ENCODE results near the gene IL1RAPL1. TPM values are rescaled to one million over a fixed set of nuclear protein-coding genes. Genes with fewer than 3 reads are reported as not detected.

IL1RAPL1 gene
- polyA plus RNA-seq, 1 of the 3 experiments (the other 2 are of a cell fraction) = 2.8 TPM

- POLR2A ChIA-PET = no interaction called here
- no peak for TF ChIP-seq MEF2A (IDR thresholded peaks at IDR 0.05; ENCODE audit: borderline replicate concordance, low read depth)
- no peak for TF ChIP-seq JUND (IDR thresholded peaks at IDR 0.05)
- TF ChIP-seq TEAD4 (IDR thresholded peaks at IDR 0.05; ENCODE audit: borderline replicate concordance, insufficient read depth) = no peak
- TF ChIP-seq RAD21 (IDR thresholded peaks at IDR 0.05; ENCODE audit: low read length) = no peak
- TF ChIP-seq RXRA (IDR thresholded peaks at IDR 0.05; ENCODE audit: borderline replicate concordance, low read depth) = no peak
- no peak for TF ChIP-seq CHD2 (IDR thresholded peaks at IDR 0.05; ENCODE audit: low read length, partially characterized antibody)
- no peak for DNase-seq
- H3K27me3 ChIP-seq (ENCODE audit: insufficient read depth) = no peaks in the 10 kb centered on the region
- H3K27ac ChIP-seq (ENCODE audit: low read depth in 2 of 2, low read length in 1 of 2) = no peak overlapping the region
- H3K9ac ChIP-seq = no peak overlapping the region
- H2AFZ ChIP-seq (ENCODE audit: low read depth) = no peak overlapping the region
- no peaks in the 10 kb centered on the region for H3K79me2 ChIP-seq (ENCODE audit: insufficient read depth)
- no peaks in the 10 kb centered on the region for H3F3A ChIP-seq (replicated peaks; ENCODE audit: insufficient read depth)
- no peaks in the 10 kb centered on the region for H3K4me1 ChIP-seq (ENCODE audit: control insufficient read depth in 1 of 2, insufficient read depth in 2 of 2, low read depth in 1 of 2, low read length in 1 of 2)
- H3K4me3 ChIP-seq (ENCODE audit: low read depth in 2 of 2, low read length in 1 of 2) = no peak overlapping the region
- H3K9me2 ChIP-seq = no peaks in the 10 kb centered on the region
- 7% methylated on average over 2 of the region's 2 CpGs for WGBS (ENCODE audit: low lambda C conversion rate)
- CTCF ChIA-PET = no interaction called here
- H3K9me3 ChIP-seq = no peaks in the 10 kb centered on the region
- H3K4me2 ChIP-seq = no peak overlapping the region
- no peaks in the 10 kb centered on the region for H3K36me3 ChIP-seq (replicated peaks in 1 of 2; ENCODE audit: control insufficient read depth in 1 of 2, insufficient read depth in 2 of 2, low read length in 1 of 2)
- H4K20me1 ChIP-seq (ENCODE audit: insufficient read depth) = no peaks in the 10 kb centered on the region
Observed at GRCh38 chrX:29083823-29084222, 496.6 kb downstream of the IL1RAPL1 start.

DNA sequence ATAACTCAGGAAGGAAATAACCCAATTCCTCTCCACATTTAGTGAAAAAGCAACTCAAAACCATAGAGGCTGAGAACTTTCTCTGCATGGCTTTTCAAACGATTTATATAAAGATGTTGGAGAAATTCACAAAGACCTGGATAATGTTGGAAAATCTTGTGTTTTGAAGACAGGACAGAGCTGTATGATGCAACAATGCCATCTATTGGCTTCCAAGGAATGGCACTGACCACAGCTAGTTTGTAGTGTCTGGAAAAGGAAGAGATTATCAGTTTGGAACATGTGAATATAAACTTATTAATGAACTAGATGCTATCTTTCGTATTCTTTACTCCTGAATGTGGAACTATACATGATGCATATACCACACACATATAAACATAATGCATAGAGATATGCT is 503.6 kb downstream of the IL1RAPL1 start:
- TF ChIP-seq TCF12 (IDR thresholded peaks at IDR 0.05) (no peak), FOXJ3 (CRISPR knock-in tag; IDR thresholded peaks at IDR 0.05) (no peak), CTCF (IDR thresholded peaks at IDR 0.05) (peak; percentile 49), RAD21 (IDR thresholded peaks at IDR 0.05; ENCODE audit: low read length) (peak; percentile 53), TEAD4 (IDR thresholded peaks at IDR 0.05; ENCODE audit: borderline replicate concordance, insufficient read depth) (no peak)
- no peak for DNase-seq

DNA sequence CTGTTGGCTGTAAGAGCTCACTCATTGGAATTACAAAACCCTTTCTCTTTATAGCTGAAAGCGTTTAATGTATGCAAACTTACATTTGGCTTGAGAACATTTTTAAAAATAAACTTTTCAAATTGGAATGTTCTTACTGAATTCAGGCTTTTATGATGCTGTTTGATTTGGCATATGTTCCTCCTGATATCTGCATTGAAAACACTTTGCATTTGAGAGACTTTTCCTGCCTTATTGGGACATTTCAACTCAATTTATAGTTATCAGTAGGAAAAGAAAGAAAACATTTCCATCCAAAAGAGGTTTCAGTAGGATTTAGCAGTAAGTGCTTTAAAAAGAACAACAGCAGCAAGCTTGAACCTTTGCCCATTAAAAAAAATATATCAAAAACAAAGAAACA is 520.0 kb downstream of the IL1RAPL1 start:
- no peaks in the 10 kb centered on the region for H3K4me1 ChIP-seq (ENCODE audit: control insufficient read depth in 1 of 2, insufficient read depth in 2 of 2, low read depth in 1 of 2, low read length in 1 of 2)
- POLR2A ChIA-PET = no interaction called here
- peaks cover 6% of the 10 kb centered on the region; the same call in 1 of the 2 replicates for H3K27me3 ChIP-seq (ENCODE audit: insufficient read depth)
- no peaks in the 10 kb centered on the region for H3K9me3 ChIP-seq
- H3K79me2 ChIP-seq (ENCODE audit: insufficient read depth) = no peaks in the 10 kb centered on the region
- no peaks in the 10 kb centered on the region for H3K36me3 ChIP-seq (replicated peaks in 1 of 2; ENCODE audit: control insufficient read depth in 1 of 2, insufficient read depth in 2 of 2, low read length in 1 of 2)
- no peak overlapping the region for H3K27ac ChIP-seq (ENCODE audit: low read depth in 2 of 2, low read length in 1 of 2)
- H4K20me1 ChIP-seq (ENCODE audit: insufficient read depth) = no peaks in the 10 kb centered on the region
- H3K4me2 ChIP-seq = no peak overlapping the region
- CTCF ChIA-PET = no interaction called here
- no peaks in the 10 kb centered on the region for H3F3A ChIP-seq (replicated peaks; ENCODE audit: insufficient read depth)
- no peak overlapping the region for H3K4me3 ChIP-seq (ENCODE audit: low read depth in 2 of 2, low read length in 1 of 2)
- WGBS (ENCODE audit: low lambda C conversion rate) = 23% methylated on average over 1 of the region's 1 CpG
- no peak overlapping the region for H3K9ac ChIP-seq
- H3K9me2 ChIP-seq = no peaks in the 10 kb centered on the region
- H2AFZ ChIP-seq (ENCODE audit: low read depth) = no peak overlapping the region
- no peak for DNase-seq
- TF ChIP-seq NFIC (IDR thresholded peaks at IDR 0.05; ENCODE audit: borderline replicate concordance) (no peak), GABPA (IDR thresholded peaks at IDR 0.05; ENCODE audit: low read depth) (no peak), JUND (IDR thresholded peaks at IDR 0.05) (no peak), SMC3 (IDR thresholded peaks at IDR 0.05; ENCODE audit: low read depth, low read length) (no peak), RCOR1 (IDR thresholded peaks at IDR 0.05; ENCODE audit: low read length) (no peak), EZH2phosphoT487 (IDR thresholded peaks at IDR 0.05; ENCODE audit: borderline replicate concordance, low read depth) (no peak)
- TF ChIP-seq, protein P1, sequence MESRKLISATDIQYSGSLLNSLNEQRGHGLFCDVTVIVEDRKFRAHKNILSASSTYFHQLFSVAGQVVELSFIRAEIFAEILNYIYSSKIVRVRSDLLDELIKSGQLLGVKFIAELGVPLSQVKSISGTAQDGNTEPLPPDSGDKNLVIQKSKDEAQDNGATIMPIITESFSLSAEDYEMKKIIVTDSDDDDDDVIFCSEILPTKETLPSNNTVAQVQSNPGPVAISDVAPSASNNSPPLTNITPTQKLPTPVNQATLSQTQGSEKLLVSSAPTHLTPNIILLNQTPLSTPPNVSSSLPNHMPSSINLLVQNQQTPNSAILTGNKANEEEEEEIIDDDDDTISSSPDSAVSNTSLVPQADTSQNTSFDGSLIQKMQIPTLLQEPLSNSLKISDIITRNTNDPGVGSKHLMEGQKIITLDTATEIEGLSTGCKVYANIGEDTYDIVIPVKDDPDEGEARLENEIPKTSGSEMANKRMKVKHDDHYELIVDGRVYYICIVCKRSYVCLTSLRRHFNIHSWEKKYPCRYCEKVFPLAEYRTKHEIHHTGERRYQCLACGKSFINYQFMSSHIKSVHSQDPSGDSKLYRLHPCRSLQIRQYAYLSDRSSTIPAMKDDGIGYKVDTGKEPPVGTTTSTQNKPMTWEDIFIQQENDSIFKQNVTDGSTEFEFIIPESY (IDR thresholded peaks at IDR 0.05; ENCODE audit: borderline replicate concordance, low read depth) = no peak
- TF ChIP-seq, protein P2, sequence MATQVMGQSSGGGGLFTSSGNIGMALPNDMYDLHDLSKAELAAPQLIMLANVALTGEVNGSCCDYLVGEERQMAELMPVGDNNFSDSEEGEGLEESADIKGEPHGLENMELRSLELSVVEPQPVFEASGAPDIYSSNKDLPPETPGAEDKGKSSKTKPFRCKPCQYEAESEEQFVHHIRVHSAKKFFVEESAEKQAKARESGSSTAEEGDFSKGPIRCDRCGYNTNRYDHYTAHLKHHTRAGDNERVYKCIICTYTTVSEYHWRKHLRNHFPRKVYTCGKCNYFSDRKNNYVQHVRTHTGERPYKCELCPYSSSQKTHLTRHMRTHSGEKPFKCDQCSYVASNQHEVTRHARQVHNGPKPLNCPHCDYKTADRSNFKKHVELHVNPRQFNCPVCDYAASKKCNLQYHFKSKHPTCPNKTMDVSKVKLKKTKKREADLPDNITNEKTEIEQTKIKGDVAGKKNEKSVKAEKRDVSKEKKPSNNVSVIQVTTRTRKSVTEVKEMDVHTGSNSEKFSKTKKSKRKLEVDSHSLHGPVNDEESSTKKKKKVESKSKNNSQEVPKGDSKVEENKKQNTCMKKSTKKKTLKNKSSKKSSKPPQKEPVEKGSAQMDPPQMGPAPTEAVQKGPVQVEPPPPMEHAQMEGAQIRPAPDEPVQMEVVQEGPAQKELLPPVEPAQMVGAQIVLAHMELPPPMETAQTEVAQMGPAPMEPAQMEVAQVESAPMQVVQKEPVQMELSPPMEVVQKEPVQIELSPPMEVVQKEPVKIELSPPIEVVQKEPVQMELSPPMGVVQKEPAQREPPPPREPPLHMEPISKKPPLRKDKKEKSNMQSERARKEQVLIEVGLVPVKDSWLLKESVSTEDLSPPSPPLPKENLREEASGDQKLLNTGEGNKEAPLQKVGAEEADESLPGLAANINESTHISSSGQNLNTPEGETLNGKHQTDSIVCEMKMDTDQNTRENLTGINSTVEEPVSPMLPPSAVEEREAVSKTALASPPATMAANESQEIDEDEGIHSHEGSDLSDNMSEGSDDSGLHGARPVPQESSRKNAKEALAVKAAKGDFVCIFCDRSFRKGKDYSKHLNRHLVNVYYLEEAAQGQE (IDR thresholded peaks at IDR 0.05; ENCODE audit: low read depth, low read length) = no peak

More for the DNA sequence above, 503.6 kb downstream of the IL1RAPL1 start:
- no peaks in the 10 kb centered on the region for H3K79me2 ChIP-seq (ENCODE audit: insufficient read depth)
- H3K4me3 ChIP-seq (ENCODE audit: low read depth in 2 of 2, low read length in 1 of 2) = no peak overlapping the region; a peak in 1 of 4 replicates
- H3K27me3 ChIP-seq (ENCODE audit: insufficient read depth) = no peaks in the 10 kb centered on the region
- ChIA-PET POLR2A (no interaction called here), CTCF (no interaction called here)
- H3K9me3 ChIP-seq = no peaks in the 10 kb centered on the region
- no peaks in the 10 kb centered on the region for H3K9me2 ChIP-seq
- no peaks in the 10 kb centered on the region for H3F3A ChIP-seq (replicated peaks; ENCODE audit: insufficient read depth)
- H4K20me1 ChIP-seq (ENCODE audit: insufficient read depth) = no peaks in the 10 kb centered on the region
- no peak overlapping the region for H2AFZ ChIP-seq (ENCODE audit: low read depth)
- 0% methylated on average over 2 of the region's 2 CpGs for WGBS (ENCODE audit: low lambda C conversion rate)
- H3K9ac ChIP-seq = no peak overlapping the region
- no peak overlapping the region for H3K27ac ChIP-seq (ENCODE audit: low read depth in 2 of 2, low read length in 1 of 2)
- no peaks in the 10 kb centered on the region for H3K36me3 ChIP-seq (replicated peaks in 1 of 2; ENCODE audit: control insufficient read depth in 1 of 2, insufficient read depth in 2 of 2, low read length in 1 of 2)
- no peak overlapping the region for H3K4me2 ChIP-seq
- H3K4me1 ChIP-seq (ENCODE audit: control insufficient read depth in 1 of 2, insufficient read depth in 2 of 2, low read depth in 1 of 2, low read length in 1 of 2) = no peaks in the 10 kb centered on the region

Data from SK-N-SH (cell line).